ENCODE data around the gene CEP350.

Gene CEP350

DNA sequence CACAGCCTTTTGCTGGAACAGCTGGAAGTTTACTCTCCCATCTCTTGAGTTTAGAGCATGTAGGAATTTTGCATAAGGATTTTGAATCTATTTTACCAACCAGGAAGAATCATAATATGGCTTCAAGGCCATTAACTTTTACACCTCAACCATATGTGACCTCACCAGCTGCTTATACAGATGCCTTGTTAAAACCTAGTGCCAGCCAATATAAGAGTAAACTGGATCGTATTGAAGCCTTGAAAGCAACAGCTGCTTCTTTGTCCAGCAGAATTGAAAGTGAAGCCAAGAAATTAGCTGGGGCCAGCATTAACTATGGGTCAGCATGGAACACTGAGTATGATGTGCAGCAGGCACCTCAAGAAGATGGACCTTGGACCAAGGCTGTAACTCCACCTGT, 65.4 kb downstream of the CEP350 start:
- no peaks in the 10 kb centered on the region for H4K20me1 ChIP-seq
- peaks cover 83% of the 10 kb centered on the region for H3K36me3 ChIP-seq
- H3K27ac ChIP-seq = no peak overlapping the region
- H3K9ac ChIP-seq = no peak overlapping the region
- no peak for TF ChIP-seq Cebpa-rat (IDR thresholded peaks at IDR 0.05)
- no peak overlapping the region for H3K4me2 ChIP-seq
- no peaks in the 10 kb centered on the region for H3K9me3 ChIP-seq
- no peaks in the 10 kb centered on the region for H3K4me1 ChIP-seq
- H3K27me3 ChIP-seq = no peaks in the 10 kb centered on the region
- no peak overlapping the region for H3K4me3 ChIP-seq

DNA sequence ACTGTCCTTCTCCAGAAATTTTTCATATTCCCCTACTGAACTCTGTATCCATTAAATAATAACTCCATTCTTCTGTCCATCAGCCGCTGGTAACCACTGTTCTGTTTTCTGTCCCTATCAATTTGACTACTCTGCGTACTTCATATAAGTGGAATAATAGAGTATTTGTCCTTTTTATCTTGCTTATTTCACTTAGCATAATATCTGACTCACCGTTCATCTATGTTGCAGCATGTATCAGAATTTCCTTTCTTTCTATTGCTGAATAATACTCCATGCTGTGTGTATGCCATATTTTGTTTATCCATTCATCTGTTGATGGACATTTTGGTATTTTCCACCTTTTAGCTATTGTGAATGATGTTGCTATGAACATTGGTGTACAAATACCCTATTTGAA, 71.9 kb downstream of the CEP350 start:
- no peak overlapping the region for H3K27ac ChIP-seq
- no peak overlapping the region for H3K4me3 ChIP-seq
- H4K20me1 ChIP-seq = peaks cover 16% of the 10 kb centered on the region; the same call in 1 of the 2 replicates
- H3K4me1 ChIP-seq = no peaks in the 10 kb centered on the region
- H3K9me3 ChIP-seq = no peaks in the 10 kb centered on the region
- H3K4me2 ChIP-seq = no peak overlapping the region
- no peak overlapping the region for H3K9ac ChIP-seq
- TF ChIP-seq Cebpa-rat (IDR thresholded peaks at IDR 0.05) = no peak
- peaks cover 68% of the 10 kb centered on the region for H3K36me3 ChIP-seq
- H3K27me3 ChIP-seq = no peaks in the 10 kb centered on the region

DNA sequence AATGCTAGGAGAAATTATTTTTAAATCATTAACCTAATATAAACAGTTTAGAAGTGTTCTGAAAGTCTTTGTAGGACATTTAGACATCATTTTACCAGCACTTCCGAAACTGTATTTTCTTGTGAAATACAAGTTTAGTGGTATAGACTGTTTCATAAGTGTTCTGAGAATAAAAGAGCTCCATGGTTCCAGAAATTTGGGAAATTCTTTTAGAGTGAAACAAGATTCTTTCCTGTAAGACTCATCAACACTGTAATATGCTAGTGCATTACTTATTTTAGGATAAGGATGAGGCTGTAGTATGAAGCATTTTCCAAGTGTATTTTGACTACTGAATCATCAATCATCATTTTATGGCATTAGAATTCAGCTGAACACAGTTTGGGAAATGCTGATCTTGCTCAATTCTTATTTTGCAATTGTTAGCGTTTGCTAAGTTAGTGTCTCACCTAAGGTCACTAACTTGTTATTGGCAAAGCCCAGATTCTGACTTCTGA, 73.4 kb downstream of the CEP350 start:
- Histone ChIP-seq H4K20me1 (peaks cover 16% of the 10 kb centered on the region; the same call in 1 of the 2 replicates), H3K36me3 (peaks cover 62% of the 10 kb centered on the region), H3K4me1 (no peaks in the 10 kb centered on the region), H3K27me3 (no peaks in the 10 kb centered on the region), H3K4me2 (no peak overlapping the region), H3K27ac (no peak overlapping the region), H3K9me3 (no peaks in the 10 kb centered on the region), H3K9ac (no peak overlapping the region), H3K4me3 (no peak overlapping the region)
- no peak for TF ChIP-seq Cebpa-rat (IDR thresholded peaks at IDR 0.05)

DNA sequence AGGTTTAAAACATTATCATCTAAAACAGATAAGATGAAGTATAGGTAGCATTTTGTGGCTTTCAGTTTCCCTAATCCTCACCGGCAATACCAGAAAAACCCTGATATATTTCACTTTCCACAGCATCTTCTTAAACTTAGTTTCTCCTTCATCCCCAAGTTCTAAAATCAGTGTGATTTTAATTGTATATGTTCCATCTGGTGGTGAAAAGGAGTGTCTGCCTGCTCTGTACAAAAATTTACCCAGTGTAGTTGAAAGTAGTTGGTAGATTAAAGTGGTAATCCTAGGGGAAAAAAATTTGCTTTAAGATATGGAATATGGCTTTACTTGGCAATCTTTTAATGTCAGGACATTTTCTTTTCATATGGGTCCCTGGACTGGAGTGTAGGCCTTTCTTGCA, 74.3 kb downstream of the CEP350 start:
- Histone ChIP-seq H3K27me3 (no peaks in the 10 kb centered on the region), H3K9me3 (no peaks in the 10 kb centered on the region), H3K36me3 (peaks cover 61% of the 10 kb centered on the region), H3K4me3 (no peak overlapping the region), H4K20me1 (peaks cover 16% of the 10 kb centered on the region; the same call in 1 of the 2 replicates), H3K4me2 (no peak overlapping the region), H3K9ac (no peak overlapping the region), H3K4me1 (no peaks in the 10 kb centered on the region), H3K27ac (no peak overlapping the region)
- TF ChIP-seq Cebpa-rat (IDR thresholded peaks at IDR 0.05) = no peak

DNA sequence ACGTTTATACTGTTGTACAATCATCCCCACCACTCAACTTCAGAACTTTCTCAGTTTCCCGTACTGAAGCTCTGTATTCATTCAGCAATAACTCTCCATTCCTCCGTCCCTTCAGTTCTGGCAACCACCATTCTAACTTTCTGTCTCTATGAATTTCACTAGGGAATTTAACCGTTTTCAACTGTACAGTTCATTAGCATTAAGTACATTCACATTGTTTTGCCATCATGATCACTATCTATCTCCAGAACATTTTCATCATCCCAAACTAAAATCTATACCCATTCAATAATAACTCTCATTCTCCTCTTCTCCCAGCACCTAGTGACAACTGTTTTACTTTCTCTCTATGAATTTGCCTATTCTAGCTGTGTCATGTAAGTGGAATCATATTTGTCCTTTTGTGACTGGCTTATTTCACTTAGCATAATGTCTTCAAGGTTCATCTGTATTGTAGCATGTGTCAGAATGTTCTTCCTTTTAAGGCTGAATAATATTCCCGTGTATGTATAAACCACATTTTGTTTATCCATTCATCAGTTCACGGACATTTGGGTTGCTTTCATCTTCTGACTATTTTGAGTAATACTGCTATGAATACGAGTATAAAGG, 75.0 kb downstream of the CEP350 start:
- no peaks in the 10 kb centered on the region for H3K9me3 ChIP-seq
- H3K27me3 ChIP-seq = no peaks in the 10 kb centered on the region
- peaks cover 66% of the 10 kb centered on the region for H3K36me3 ChIP-seq
- H4K20me1 ChIP-seq = peaks cover 16% of the 10 kb centered on the region; the same call in 1 of the 2 replicates
- no peak overlapping the region for H3K27ac ChIP-seq
- H3K9ac ChIP-seq = no peak overlapping the region
- H3K4me3 ChIP-seq = no peak overlapping the region
- H3K4me2 ChIP-seq = no peak overlapping the region
- H3K4me1 ChIP-seq = no peaks in the 10 kb centered on the region
- TF ChIP-seq Cebpa-rat (IDR thresholded peaks at IDR 0.05) = no peak

DNA sequence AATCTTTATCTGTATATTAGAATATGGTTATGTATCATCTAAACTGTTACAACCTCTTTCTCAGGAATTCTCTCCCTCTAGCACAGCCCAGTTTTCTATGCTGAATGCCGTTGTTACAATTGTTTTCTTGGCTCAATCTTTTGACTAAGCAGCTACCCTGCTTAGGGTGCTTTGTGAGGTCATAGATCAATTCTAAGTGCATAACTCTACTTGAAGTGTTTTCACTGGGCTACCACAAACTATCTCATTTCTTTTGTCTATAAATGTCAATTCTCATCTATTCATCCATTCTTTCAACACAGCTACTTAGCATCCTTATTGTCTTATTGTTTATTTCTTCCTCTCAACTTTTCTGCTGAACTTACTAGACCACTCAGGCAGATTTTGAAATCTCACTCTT, 77.1 kb downstream of the CEP350 start:
- Histone ChIP-seq H3K4me2 (no peak overlapping the region), H4K20me1 (peaks cover 16% of the 10 kb centered on the region; the same call in 1 of the 2 replicates), H3K9me3 (no peaks in the 10 kb centered on the region), H3K4me3 (no peak overlapping the region), H3K27ac (no peak overlapping the region), H3K36me3 (peaks cover 66% of the 10 kb centered on the region), H3K4me1 (no peaks in the 10 kb centered on the region), H3K27me3 (no peaks in the 10 kb centered on the region), H3K9ac (no peak overlapping the region)
- TF ChIP-seq Cebpa-rat (IDR thresholded peaks at IDR 0.05) = no peak

DNA sequence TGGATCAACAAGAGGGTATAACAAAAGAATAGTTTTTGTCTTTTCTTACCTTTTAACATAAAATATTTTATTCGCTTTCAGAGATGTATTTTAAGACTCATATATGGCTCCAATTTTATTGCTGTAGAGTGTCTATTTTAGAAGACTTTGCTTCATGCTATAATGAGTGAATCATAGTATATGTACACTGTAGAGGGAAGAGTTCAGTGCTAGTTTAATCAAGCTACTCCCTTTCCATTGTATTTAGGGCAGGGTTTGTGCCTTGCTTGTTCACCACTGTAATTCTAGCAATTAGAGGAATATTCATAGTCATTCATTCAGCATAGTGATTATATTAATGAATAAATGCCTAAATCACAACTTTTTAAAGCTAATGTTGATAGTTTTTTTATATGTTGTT, 78.8 kb downstream of the CEP350 start:
- Histone ChIP-seq H3K4me2 (no peak overlapping the region), H3K4me3 (no peak overlapping the region), H3K9ac (no peak overlapping the region), H3K36me3 (peaks cover 67% of the 10 kb centered on the region), H3K4me1 (no peaks in the 10 kb centered on the region), H4K20me1 (peaks cover 15% of the 10 kb centered on the region; the same call in 1 of the 2 replicates), H3K27me3 (no peaks in the 10 kb centered on the region), H3K27ac (no peak overlapping the region), H3K9me3 (no peaks in the 10 kb centered on the region)
- no peak for TF ChIP-seq Cebpa-rat (IDR thresholded peaks at IDR 0.05)

DNA sequence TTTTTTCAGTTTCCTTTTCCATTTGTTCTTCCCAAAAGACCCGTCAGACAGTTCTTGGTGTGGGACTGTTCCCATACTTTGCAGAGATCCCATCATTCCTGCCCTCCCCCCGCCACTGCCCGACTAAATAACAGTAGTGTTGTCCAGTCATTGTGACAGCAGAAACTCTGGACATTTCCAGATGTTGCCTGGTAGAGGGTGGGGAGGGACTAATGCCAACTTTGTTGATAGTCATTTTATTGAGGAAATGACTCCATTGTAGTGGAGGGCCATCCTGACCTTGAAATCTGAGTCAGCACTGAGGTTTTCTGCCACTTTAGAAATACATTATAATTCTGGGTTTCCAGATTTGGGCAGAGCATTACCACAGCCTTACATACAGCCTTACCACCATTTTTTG, 85.4 kb downstream of the CEP350 start:
- Histone ChIP-seq H3K4me2 (no peak overlapping the region), H3K9ac (no peak overlapping the region), H3K9me3 (no peaks in the 10 kb centered on the region), H3K27me3 (no peaks in the 10 kb centered on the region), H3K27ac (no peak overlapping the region), H4K20me1 (no peaks in the 10 kb centered on the region), H3K4me1 (no peaks in the 10 kb centered on the region), H3K4me3 (no peak overlapping the region), H3K36me3 (peaks cover 81% of the 10 kb centered on the region)
- TF ChIP-seq Cebpa-rat (IDR thresholded peaks at IDR 0.05) = no peak

DNA sequence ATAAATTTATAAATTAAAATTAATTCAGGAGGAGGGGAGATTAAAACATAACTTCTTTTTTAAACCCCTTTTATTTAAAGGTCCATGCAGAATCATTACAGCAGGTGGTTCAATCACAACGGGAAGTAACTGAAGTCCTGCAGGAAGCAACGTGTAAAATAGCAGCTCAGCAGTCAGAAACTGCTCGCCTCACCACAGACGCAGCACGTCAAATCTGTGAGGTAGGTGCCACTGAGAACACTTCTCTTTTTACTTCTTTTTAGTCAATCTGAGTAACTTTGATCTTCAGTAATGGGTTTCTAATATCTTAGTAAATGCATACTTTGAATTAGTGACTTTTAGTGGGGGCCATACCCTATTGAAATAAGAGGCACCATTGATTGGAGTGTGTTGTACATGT, 87.0 kb downstream of the CEP350 start:
- H3K9me3 ChIP-seq = no peaks in the 10 kb centered on the region
- H3K36me3 ChIP-seq = peaks cover 81% of the 10 kb centered on the region
- no peak overlapping the region for H3K27ac ChIP-seq
- TF ChIP-seq Cebpa-rat (IDR thresholded peaks at IDR 0.05) = no peak
- no peaks in the 10 kb centered on the region for H4K20me1 ChIP-seq
- no peaks in the 10 kb centered on the region for H3K27me3 ChIP-seq
- H3K4me1 ChIP-seq = no peaks in the 10 kb centered on the region
- no peak overlapping the region for H3K9ac ChIP-seq
- H3K4me2 ChIP-seq = no peak overlapping the region
- no peak overlapping the region for H3K4me3 ChIP-seq

DNA sequence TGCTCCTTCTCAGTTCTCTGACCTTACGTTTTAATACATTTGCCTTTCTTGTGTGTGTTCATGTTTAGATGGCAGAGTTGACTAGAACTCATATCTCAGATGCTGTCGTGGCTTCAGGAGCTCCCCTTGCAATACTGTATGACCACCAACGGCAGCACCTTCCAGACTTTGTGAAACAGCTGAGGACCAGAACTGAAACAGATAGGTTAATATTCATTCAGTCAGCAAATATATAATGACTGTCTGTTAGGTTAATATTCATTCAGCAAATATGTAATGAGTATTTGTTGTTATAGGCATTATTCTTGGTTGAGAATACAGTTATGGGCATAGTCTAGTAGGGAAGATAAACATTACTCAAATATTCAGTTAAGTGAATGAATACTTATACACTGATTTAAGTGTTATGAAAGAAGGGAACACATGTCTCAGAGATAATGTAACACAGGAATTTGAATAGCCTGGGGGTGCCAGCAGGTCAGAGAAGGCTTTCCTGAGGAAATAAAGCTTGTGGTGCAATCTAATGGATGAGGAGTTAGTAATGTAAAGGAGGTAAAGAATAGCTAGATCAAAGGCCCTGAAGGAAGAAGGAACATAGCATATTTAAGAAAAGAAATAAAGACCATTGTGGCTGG, 88.5 kb downstream of the CEP350 start:
- Histone ChIP-seq H3K4me2 (no peak overlapping the region), H3K36me3 (peaks cover 81% of the 10 kb centered on the region), H3K9me3 (no peaks in the 10 kb centered on the region), H3K27ac (no peak overlapping the region), H3K27me3 (no peaks in the 10 kb centered on the region), H3K9ac (no peak overlapping the region), H3K4me3 (no peak overlapping the region), H4K20me1 (no peaks in the 10 kb centered on the region), H3K4me1 (no peaks in the 10 kb centered on the region)
- no peak for TF ChIP-seq Cebpa-rat (IDR thresholded peaks at IDR 0.05)

All from BLaER1 (cell line).